K562 (cell line): ENCODE data around the gene CDC20. TPM values are rescaled to one million over a fixed set of nuclear protein-coding genes. Genes with fewer than 3 reads are reported as not detected.

Source experiments
- ATAC-seq: fragments of 200-7000 bp; cut with Tn5 transposase; 3 replicates; pipeline ENCODE4 v1.9.1; 2020; ENCODE audit warnings: moderate library complexity
- BruUV-seq: library from RNA; stranded (reverse); fragments of 400-500 nt; replicated peaks from 2 replicates; lab custom pipeline; 2021; lab: Mats Ljungman, UMichigan
- CTCF ChIA-PET: fragments of 300-600 bp; formaldehyde crosslinking; extraction: SDS; loops from one replicate; lab custom pipeline; 2021; ENCODE audit warnings: low intra/inter-chr PET ratio; lab: Yijun Ruan, JAX
- POLR2A ChIA-PET: fragments of 300-600, 350-650 bp; sonication (Branson Sonifier 250); formaldehyde crosslinking; extraction: SDS; loops from one replicate; lab custom pipeline; 2021; ENCODE audit warnings: antibody characterized with exemption, inconsistent platforms; lab: Yijun Ruan, JAX
- DNase-seq, 4 experiments: peaks; one replicate each; pipeline versions ENCODE4 v3.0.0 to v3.0.0-alpha.2; 2011 to 2018; ENCODE audit warnings: low spot score in 3 of 4, mixed read lengths in 3 of 4; ENCODE audit errors: extremely low read depth in 1 of 4
- FAIRE-seq: peaks from 2 replicates; lab custom pipeline; 2011; peaks lifted over from hg19 to GRCh38; lab: Jason Lieb, UNC
- H2AFZ ChIP-seq: 2 replicates; pipeline ENCODE4 v1.6.0; 2011; ENCODE audit warnings: low read depth, low read length, control low read depth, inconsistent platforms
- H3K27ac ChIP-seq: fragments of 200-600 bp; 3 replicates; pipeline ENCODE4 v1.8.0; 2011; ENCODE audit warnings: low read depth, mild to moderate bottlenecking, control low read depth, inconsistent platforms, low read length, moderate library complexity, mixed read lengths; ENCODE audit errors: extremely low read depth
- H3K27me3 ChIP-seq, 2 experiments: fragments of 300-600 bp in 1 of 2; 2 replicates in 1 of 2; 3 replicates in 1 of 2; pipeline versions ENCODE4 v1.6.0 to v1.8.0; 2011; ENCODE audit warnings: inconsistent platforms in 2 of 2, low read length in 2 of 2, mild to moderate bottlenecking in 1 of 2, mixed read lengths in 1 of 2, moderate library complexity in 1 of 2; ENCODE audit not compliant: control insufficient read depth in 2 of 2, insufficient read depth in 2 of 2
- H3K36me3 ChIP-seq: fragments of 300-600 bp; 3 replicates; pipeline ENCODE4 v1.8.0; 2011; ENCODE audit warnings: mild to moderate bottlenecking, low read length, inconsistent platforms; ENCODE audit not compliant: control insufficient read depth, insufficient read depth
- H3K4me1 ChIP-seq, 2 experiments: fragments of 200-600 bp in 1 of 2; replicated peaks in 1 of 2; 2 replicates in 1 of 2; 3 replicates in 1 of 2; pipeline versions ENCODE4 v1.5.1 to v1.8.0; 2011; ENCODE audit warnings: inconsistent platforms in 2 of 2, low read length in 2 of 2, mild to moderate bottlenecking in 1 of 2, mixed read lengths in 1 of 2, moderate library complexity in 1 of 2; ENCODE audit not compliant: control insufficient read depth in 2 of 2, insufficient read depth in 2 of 2
- H3K4me2 ChIP-seq: 2 replicates; pipeline ENCODE4 v1.6.1; 2011; ENCODE audit warnings: low read length, control low read depth, inconsistent platforms, mixed read lengths; ENCODE audit not compliant: insufficient read depth
- H3K4me3 ChIP-seq: fragments of 200-600 bp; sonication (generic), shearing (Covaris generic); 2 replicates; pipeline ENCODE4 v1.5.1; 2016; ENCODE audit warnings: control low read depth, inconsistent platforms
- H3K79me2 ChIP-seq: fragments of 200-600 bp; 3 replicates; pipeline ENCODE4 v1.8.0; 2011; ENCODE audit warnings: low read length, inconsistent platforms; ENCODE audit not compliant: control insufficient read depth, insufficient read depth
- H3K9ac ChIP-seq, 2 experiments: 2 replicates each; pipeline versions ENCODE4 v1.6.0 to v1.6.1; 2011; ENCODE audit warnings: low read depth in 2 of 2, low read length in 2 of 2, control low read depth in 1 of 2, inconsistent platforms in 1 of 2, mild to moderate bottlenecking in 1 of 2, mixed read lengths in 1 of 2; ENCODE audit not compliant: insufficient read depth in 1 of 2
- H3K9me1 ChIP-seq: one replicate; pipeline ENCODE4 v1.6.0; 2011; ENCODE audit warnings: inconsistent platforms, mild to moderate bottlenecking, low read length, moderate library complexity; ENCODE audit not compliant: control insufficient read depth, insufficient read depth
- H3K9me3 ChIP-seq: replicated peaks from 2 replicates; pipeline ENCODE4 v1.5.1; 2011; ENCODE audit warnings: low read depth, low read length, inconsistent platforms; ENCODE audit not compliant: control insufficient read depth, insufficient read depth
- H4K20me1 ChIP-seq: replicated peaks from 2 replicates; pipeline ENCODE4 v1.6.1; 2011; ENCODE audit warnings: low read length, inconsistent platforms, mixed read lengths; ENCODE audit not compliant: control insufficient read depth, insufficient read depth
- ARID1B ChIP-seq: fragments of 450-650 bp; IDR thresholded peaks from 2 replicates; pipeline ENCODE4 v1.6.1; 2016; ENCODE audit warnings: antibody characterized with exemption, mild to moderate bottlenecking, inconsistent platforms
- CBX2 ChIP-seq: fragments of 200-600 bp; sonication (generic); IDR thresholded peaks from one replicate; pipeline ENCODE4 v1.6.1; 2012; ENCODE audit warnings: mild to moderate bottlenecking, low read length, inconsistent platforms; ENCODE audit not compliant: insufficient read depth, poor library complexity, severe bottlenecking
- DNMT1 ChIP-seq: fragments of 450-650 bp; IDR thresholded peaks from 2 replicates; pipeline ENCODE4 v1.6.1; 2016; ENCODE audit warnings: antibody characterized with exemption, mild to moderate bottlenecking
- FOSL1 ChIP-seq: fragments of 200-800 bp; sonication (Bioruptor generic); conservative IDR thresholded peaks from 2 replicates; pipeline ENCODE4 v1.6.1; 2016; ENCODE audit warnings: missing genetic modification characterization, missing compliant biosample characterization
- JUND ChIP-seq, 2 experiments: IDR thresholded peaks; 2 replicates in 1 of 2; 3 replicates in 1 of 2; pipeline ENCODE4 v1.6.1; 2011; ENCODE audit warnings: borderline replicate concordance in 2 of 2, low read depth in 2 of 2, low read length in 2 of 2, improper control_type of control experiment in 1 of 2, missing biosample characterization in 1 of 2, missing genetic modification characterization in 1 of 2, missing genetic modification reagents in 1 of 2
- MAFG ChIP-seq: fragments of 450-650 bp; conservative IDR thresholded peaks from 2 replicates; pipeline ENCODE4 v1.6.1; 2016; ENCODE audit warnings: missing genetic modification characterization, missing compliant biosample characterization
- NFE2 ChIP-seq: IDR thresholded peaks from 2 replicates; pipeline ENCODE4 v1.6.1; 2014; ENCODE audit warnings: antibody characterized with exemption, low read depth
- PCBP1 ChIP-seq: fragments of 200-400 bp; formaldehyde crosslinking; IDR thresholded peaks from 2 replicates; pipeline ENCODE4 v1.6.1; 2018; ENCODE audit warnings: mild to moderate bottlenecking, low read depth, low read length; ENCODE audit not compliant: poor library complexity, severe bottlenecking
- PHF21A ChIP-seq: fragments of 450-650 bp; IDR thresholded peaks from 2 replicates; pipeline ENCODE4 v1.6.1; 2017; ENCODE audit warnings: low read depth, borderline replicate concordance
- SMARCA4 ChIP-seq: fragments of 450-650 bp; IDR thresholded peaks from 2 replicates; pipeline ENCODE4 v1.6.1; 2016
- SMARCE1 ChIP-seq: fragments of 450-650 bp; IDR thresholded peaks from 2 replicates; pipeline ENCODE4 v1.7.1; 2016; ENCODE audit warnings: mild to moderate bottlenecking
- TEAD2 ChIP-seq: fragments of 450-650 bp; IDR thresholded peaks from 2 replicates; pipeline ENCODE4 v1.6.1; 2016; ENCODE audit warnings: missing genetic modification characterization, control low read depth, missing compliant biosample characterization
- ZNF316 ChIP-seq: fragments of 450-650 bp; IDR thresholded peaks from 2 replicates; pipeline ENCODE4 v1.6.1; 2016
- WGBS: fragments of 100-300 bp; shearing (Covaris generic); methylation state at CpG from one replicate; pipeline ENCODE4 v1.1.6; 2016; ENCODE audit warnings: low coverage, mixed read lengths; ENCODE audit not compliant: insufficient coverage; ENCODE audit errors: missing lambda C conversion rate; 5-methylcytosine and 5-hydroxymethylcytosine counted together
- in situ Hi-C: fragments of 300-500 bp; cut with MboI; formaldehyde crosslinking; loops from 4 replicates; pipeline ENCODE4 v1.15.0; 2018; ENCODE audit warnings: inconsistent platforms, mixed read lengths
- intact Hi-C: fragments of 100-400 bp; cut with micrococcal nuclease; formaldehyde crosslinking; loops from 2 replicates; pipeline ENCODE4 v1.14.2; 2022
- polyA plus RNA-seq, 8 experiments: library from polyadenylated mRNA; depleted of rRNA in 4 of 8; stranded (reverse) in 5 of 8; unstranded in 3 of 8; fragments of >200 nt; fragmentation: Nextera tagmentation in 2 of 8; fragmentation: Illumina TruSeq in 1 of 8; extraction: Ambion mirVana in 2 of 8; extraction: Trizol in 1 of 8; gene quantifications; 2 replicates each; pipeline versions ENCODE4 v1.2.1 to v1.2.3, GENCODE V29; 2011 to 2014; ENCODE audit warnings: inconsistent platforms in 1 of 8, missing spikeins in 1 of 8
- total RNA-seq, 7 experiments: library from RNA; depleted of rRNA in 6 of 7; stranded (reverse); fragments of >200 nt in 6 of 7; fragmentation: Illumina TruSeq in 2 of 7; extraction: Trizol in 2 of 7; gene quantifications; 2 replicates each; pipeline versions ENCODE4 v1.2.1 to v1.2.3, GENCODE V29; 2011 to 2021; ENCODE audit warnings: low replicate concordance in 1 of 7
- TF ChIP-seq, protein P1 (sequence below), 2 experiments: IDR thresholded peaks; 2 replicates each; pipeline ENCODE4 v1.6.1; 2012; ENCODE audit warnings: improper control_type of control experiment in 2 of 2, low read depth in 2 of 2, low read length in 2 of 2, borderline replicate concordance in 1 of 2
- TF ChIP-seq, protein P2 (sequence below), 2 experiments: fragments of 450-650 bp in 1 of 2; sonication (generic) in 1 of 2; formaldehyde crosslinking in 1 of 2; IDR thresholded peaks in 1 of 2; conservative IDR thresholded peaks in 1 of 2; 2 replicates each; pipeline versions ENCODE4 v1.6.1 to v1.8.1; 2016 to 2023; ENCODE audit warnings: mild to moderate bottlenecking in 2 of 2, moderate library complexity in 2 of 2, inconsistent platforms in 1 of 2, missing genetic modification reagents in 1 of 2

Gene CDC20
- total and polyA plus RNA-seq, 9 of the 15 experiments (the other 6 are each of a cell fraction or from before 2014, with no cell fraction given): 45.2 to 224 (median 121) TPM

DNA sequence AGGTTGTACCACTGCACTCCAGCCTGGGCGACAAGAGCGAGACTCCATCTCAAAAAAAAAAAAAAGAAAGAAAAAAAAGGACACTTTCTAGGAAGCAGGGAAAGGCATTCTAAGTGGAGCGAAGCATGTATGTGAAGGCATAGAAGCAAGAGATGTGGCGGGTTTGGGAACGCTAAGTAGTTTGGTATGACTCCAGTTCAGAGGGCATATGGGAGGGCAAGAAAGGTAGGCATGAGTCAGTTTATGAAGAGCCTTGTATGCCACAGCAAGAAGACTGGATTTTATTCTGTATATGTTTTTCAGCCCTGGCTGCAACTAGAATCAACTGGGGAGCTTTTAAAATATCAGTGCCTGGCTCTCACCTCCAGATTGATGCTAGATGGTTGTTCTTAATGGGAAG lies 13.4 kb downstream of the CDC20 start (continued):
- TF ChIP-seq, protein P1, sequence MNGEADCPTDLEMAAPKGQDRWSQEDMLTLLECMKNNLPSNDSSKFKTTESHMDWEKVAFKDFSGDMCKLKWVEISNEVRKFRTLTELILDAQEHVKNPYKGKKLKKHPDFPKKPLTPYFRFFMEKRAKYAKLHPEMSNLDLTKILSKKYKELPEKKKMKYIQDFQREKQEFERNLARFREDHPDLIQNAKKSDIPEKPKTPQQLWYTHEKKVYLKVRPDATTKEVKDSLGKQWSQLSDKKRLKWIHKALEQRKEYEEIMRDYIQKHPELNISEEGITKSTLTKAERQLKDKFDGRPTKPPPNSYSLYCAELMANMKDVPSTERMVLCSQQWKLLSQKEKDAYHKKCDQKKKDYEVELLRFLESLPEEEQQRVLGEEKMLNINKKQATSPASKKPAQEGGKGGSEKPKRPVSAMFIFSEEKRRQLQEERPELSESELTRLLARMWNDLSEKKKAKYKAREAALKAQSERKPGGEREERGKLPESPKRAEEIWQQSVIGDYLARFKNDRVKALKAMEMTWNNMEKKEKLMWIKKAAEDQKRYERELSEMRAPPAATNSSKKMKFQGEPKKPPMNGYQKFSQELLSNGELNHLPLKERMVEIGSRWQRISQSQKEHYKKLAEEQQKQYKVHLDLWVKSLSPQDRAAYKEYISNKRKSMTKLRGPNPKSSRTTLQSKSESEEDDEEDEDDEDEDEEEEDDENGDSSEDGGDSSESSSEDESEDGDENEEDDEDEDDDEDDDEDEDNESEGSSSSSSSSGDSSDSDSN (IDR thresholded peaks at IDR 0.05; ENCODE audit: borderline replicate concordance in 1 of 2, low read depth in 2 of 2, low read length in 2 of 2): no peak
- no peak for TF ChIP-seq PCBP1
- TF ChIP-seq SMARCE1: no peak
- TF ChIP-seq DNMT1: no peak
- TF ChIP-seq CBX2: no peak

DNA sequence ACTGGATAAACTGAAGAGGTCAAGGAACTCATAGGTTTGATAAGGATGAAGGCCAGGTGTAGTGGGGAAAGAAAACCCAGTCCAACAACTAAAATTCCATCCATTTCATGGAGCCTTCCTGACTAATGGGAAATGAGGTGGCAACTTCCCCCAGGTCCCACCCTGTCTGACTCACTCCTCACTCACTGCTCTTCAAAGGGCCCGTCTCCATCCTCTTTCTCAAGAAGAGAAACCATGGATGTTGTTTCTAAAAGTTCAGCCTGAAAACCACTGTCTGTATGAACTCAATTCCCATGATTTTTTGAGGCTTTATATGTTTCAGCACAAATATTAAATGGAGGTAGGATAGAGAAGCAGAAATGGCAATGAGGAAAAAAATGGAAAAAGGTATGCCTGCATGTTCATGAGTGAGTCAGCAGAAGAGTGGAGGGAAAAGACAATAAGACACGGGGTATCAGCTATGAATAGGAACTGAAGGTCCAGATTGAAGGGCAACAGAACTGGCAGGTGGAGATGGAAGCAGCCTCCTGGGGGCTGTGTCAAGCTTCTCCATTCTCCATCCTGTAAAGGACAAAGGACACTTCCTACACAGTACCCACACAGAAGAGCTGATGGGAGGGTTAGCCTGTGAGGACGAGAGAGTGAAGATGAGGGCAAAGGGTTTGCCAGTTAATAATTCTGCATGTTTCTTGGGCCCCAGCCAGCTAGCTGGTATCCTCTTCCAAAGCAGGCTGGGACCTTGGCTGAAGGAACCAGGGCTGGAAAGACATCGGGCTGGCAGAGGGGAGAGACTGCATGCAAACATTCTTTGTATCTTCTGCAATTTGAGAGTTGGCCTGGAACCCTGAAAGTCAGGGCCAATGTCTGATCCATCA lies 14.5 kb downstream of the CDC20 start:
- FAIRE-seq (no peak), DNase-seq (no peak), ATAC-seq (no peak)
- POLR2A ChIA-PET: interaction anchor here (1.0 to 7.2 kb wide), 2 partner anchors 10 to 15 kb away, joined by 3 to 72 read pairs; partner anchors contain the start of genes MED8 and SZT2
- CTCF ChIA-PET: no interaction called here
- Histone ChIP-seq H3K27ac (no peak overlapping the region; the same call in 2 of the 3 replicates), H3K4me3 (no peak overlapping the region), H3K9me1 (peaks cover 3% of the 10 kb centered on the region), H3K36me3 (no peaks in the 10 kb centered on the region; the same call in 2 of the 3 replicates), H3K9me3 (no peaks in the 10 kb centered on the region), H3K9ac (no peak overlapping the region), H3K79me2 (peaks cover 8% of the 10 kb centered on the region), H4K20me1 (no peaks in the 10 kb centered on the region; the same call in 1 of the 2 replicates), H3K4me2 (no peak overlapping the region; the same call in 1 of the 2 replicates), H3K27me3 (no peaks in the 10 kb centered on the region), H2AFZ (no peak overlapping the region), H3K4me1 (peaks cover 7 to 22% of the 10 kb centered on the region in 2 experiments)
- intact Hi-C loops (no loop called here), in situ Hi-C loops (no loop called here)
- WGBS: 32% methylated on average over 4 of the region's 4 CpGs
- BruUV-seq: no TSS peak
- TF ChIP-seq TEAD2 (tag) (no peak), ARID1B (0 out of 2 replicates have a peak, but pooled peaks have one; percentile 25), JUND (IDR thresholded peaks at IDR 0.05; ENCODE audit: borderline replicate concordance, low read depth, low read length) (peak; percentile 78), JUND (tag; IDR thresholded peaks at IDR 0.05; ENCODE audit: borderline replicate concordance, low read depth, low read length) (peak; percentile 46; the same call in 2 of the 3 replicates), ZNF316 (peak; percentile 66), FOSL1 (tag) (peak; percentile 96), MAFG (tag) (peak; percentile 49), NFE2 (peak; percentile 54; the same call in 1 of the 2 replicates), SMARCA4 (peak; percentile 49), PHF21A (peak; percentile 82; the same call in 1 of the 2 replicates)
- TF ChIP-seq, protein P2, sequence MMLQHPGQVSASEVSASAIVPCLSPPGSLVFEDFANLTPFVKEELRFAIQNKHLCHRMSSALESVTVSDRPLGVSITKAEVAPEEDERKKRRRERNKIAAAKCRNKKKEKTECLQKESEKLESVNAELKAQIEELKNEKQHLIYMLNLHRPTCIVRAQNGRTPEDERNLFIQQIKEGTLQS (IDR thresholded peaks at IDR 0.05): peak; percentile 75
- TF ChIP-seq, protein P2 (CRISPR knock-in tag; conservative IDR thresholded peaks at IDR 0.05): no peak
